D721Med (cell line): Measurements from ENCODE around the gene PIH1D1.
A peak's percentile ranks its signal among the peaks of the same experiment; 100 is the strongest.

Experiments
- DNase-seq: peaks from one replicate; pipeline ENCODE4 v3.0.0; 2011; ENCODE audit warnings: low spot score; ENCODE audit not compliant: insufficient read length
- FAIRE-seq: peaks from 2 replicates; lab custom pipeline; 2011; peaks lifted over from hg19 to GRCh38; lab: Jason Lieb, UNC
- TF ChIP-seq, protein P1 (sequence below): IDR thresholded peaks from 2 replicates; pipeline ENCODE4 v1.5.1; 2012; ENCODE audit warnings: mild to moderate bottlenecking, control low read depth; ENCODE audit not compliant: insufficient read depth; ENCODE audit errors: missing control alignments

Gene PIH1D1

DNA sequence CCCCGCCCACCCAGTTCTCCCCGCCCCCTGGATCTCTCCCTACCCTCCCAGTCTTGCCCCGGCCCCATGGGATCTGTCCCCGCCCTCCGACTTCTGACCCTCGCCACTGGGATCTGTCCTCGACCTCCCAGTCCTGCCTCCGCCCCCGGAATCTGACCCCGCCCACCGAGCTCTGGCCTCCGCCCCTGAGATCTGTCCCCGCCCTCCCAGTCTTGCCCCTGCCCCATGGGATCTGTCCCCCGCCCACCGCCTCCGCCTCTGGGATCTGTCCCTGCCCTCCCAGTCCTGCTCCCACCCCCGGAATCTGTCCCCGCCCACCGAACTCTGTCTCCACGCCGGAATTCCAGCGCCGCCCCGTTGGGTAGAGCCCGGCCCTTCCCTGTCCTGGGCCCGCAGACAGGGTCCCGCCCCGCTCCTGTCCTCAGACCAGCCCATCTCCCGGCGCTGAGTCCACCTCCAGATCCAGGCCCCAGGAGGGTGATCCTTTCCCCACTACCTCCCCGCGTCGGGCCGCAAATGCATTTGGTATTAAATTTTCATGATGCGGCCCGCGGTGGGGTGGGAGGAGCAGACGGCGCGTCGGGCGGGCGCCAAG, 8.7 kb downstream of the PIH1D1 start:
- FAIRE-seq (no peak), DNase-seq (no peak)
- TF ChIP-seq, protein P1, sequence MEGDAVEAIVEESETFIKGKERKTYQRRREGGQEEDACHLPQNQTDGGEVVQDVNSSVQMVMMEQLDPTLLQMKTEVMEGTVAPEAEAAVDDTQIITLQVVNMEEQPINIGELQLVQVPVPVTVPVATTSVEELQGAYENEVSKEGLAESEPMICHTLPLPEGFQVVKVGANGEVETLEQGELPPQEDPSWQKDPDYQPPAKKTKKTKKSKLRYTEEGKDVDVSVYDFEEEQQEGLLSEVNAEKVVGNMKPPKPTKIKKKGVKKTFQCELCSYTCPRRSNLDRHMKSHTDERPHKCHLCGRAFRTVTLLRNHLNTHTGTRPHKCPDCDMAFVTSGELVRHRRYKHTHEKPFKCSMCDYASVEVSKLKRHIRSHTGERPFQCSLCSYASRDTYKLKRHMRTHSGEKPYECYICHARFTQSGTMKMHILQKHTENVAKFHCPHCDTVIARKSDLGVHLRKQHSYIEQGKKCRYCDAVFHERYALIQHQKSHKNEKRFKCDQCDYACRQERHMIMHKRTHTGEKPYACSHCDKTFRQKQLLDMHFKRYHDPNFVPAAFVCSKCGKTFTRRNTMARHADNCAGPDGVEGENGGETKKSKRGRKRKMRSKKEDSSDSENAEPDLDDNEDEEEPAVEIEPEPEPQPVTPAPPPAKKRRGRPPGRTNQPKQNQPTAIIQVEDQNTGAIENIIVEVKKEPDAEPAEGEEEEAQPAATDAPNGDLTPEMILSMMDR: no peak

DNA sequence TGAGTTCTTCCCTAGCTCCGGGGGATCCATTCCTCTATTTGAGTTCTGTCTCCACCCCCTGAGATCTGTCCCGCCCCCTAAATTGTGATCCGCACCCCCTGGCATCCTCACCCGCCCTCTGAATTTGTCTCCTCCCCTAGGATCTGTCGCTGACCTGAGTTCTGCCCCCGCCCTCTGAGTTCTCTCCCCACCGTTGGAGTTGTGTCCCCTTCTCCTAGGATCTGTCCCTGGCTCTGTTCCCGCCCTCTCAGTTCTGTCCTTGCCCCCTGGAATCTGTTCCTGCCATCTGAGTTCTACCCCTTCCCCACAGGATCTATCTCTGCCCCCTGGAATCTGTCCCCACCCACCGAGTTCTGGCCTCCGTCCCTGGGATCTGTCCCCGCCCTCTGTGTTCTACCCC, 9.3 kb downstream of the PIH1D1 start:
- TF ChIP-seq, protein P1: no peak
- FAIRE-seq: no peak
- DNase-seq: no peak

DNA sequence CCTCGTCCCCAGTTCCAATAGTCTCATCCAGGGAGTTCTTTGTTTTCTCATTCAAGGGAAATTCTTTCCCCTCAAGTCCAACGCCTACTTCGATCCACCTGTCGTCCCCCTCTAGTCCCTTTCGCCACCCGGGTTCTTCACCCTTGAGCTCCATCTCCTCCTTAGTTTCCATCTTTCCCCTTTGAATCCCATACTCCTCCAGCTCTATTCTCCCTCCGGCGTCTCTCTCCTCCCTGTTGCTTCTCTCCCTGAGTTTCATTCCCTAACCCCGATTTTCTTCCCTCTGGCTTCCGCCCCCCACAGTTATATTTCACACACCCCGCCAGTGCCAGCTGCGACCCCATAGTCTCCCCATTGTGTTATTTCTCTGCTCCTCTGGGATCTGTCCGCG, 9.7 kb downstream of the PIH1D1 start:
- FAIRE-seq (no peak), DNase-seq (no peak)
- TF ChIP-seq, protein P1: no peak

DNA sequence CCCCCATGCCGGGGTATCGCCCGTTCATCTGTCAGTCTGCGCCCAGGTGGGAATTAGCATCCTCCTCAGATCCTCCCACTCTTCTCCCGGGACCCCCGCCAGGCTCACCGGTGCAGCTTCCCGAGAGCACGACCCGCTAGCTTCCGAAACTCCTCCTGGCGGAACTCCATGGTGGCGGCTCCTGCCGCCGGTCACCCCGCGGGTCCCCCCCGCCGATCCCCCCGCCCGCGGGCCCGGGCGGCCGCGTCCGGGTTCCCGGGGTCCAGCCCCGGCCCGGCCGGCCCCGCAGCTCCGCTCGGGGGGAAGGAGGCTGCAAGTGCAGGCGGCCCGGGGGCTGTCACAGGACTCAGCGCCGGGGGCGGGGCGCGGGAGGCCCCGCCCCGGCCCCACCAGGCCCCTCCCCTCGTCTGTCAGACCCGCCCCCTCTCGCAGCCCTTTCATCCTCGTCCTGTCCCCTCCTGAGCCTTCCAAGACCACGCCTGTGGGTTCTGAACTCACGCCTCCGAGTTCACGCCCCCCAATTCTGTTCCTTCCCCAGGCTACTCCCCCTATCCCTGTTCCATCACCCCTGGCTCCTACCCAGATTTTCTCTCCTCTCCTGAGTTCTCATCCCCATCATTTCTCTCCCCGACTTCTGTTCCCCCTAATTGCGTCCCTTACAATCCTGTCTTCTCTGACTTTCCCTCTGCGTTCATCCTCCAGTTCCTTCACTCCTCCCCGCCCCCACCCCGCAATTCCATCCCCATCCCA, 10.2 kb downstream of the PIH1D1 start, which contains the start of gene SLC17A7:
TSS of gene SLC17A7 (minus strand) at position 318 of the 750 bp plus-strand sequence. CDS start at position 170, 148 bp downstream.
- FAIRE-seq (no peak), DNase-seq (peak; percentile 87)
- TF ChIP-seq, protein P1: no peak

DNA sequence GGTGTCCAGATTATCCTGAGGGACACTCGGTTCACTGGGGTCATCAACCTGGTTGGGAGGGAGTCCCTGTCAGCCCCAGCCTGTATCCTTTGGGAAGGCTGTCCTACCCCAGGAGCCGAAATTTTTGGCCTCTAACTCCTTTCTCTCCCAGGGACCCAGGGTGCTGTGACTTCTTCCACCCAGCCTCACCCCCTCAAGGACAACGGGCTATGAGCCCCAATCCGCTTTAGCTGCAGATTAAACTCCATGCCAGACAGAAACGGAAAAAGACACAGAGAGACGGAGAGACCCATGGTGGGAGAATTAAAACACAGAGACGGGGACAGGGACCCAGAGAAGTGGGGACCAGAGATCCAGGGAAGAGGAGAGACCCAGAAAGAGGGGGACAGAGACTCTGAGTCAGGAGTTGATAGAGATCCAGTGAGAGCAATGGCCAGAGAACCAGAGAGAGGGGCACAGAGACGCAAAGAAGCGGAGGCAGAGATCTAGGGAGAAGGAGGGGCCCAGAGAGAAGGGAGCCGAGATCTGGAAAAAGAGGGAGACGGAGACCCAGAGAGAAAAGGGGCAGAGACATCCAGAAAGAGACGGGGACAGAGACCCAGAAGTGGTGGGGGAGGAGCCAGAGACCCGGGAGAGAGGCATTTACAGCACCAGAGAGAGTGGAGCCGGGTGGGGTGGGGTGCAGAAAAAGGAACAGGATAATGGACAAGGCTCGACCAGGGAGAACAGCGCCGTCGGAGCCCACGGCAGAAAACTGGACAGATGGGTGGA, 11.0 kb downstream of the PIH1D1 start:
- no peak for FAIRE-seq

DNA sequence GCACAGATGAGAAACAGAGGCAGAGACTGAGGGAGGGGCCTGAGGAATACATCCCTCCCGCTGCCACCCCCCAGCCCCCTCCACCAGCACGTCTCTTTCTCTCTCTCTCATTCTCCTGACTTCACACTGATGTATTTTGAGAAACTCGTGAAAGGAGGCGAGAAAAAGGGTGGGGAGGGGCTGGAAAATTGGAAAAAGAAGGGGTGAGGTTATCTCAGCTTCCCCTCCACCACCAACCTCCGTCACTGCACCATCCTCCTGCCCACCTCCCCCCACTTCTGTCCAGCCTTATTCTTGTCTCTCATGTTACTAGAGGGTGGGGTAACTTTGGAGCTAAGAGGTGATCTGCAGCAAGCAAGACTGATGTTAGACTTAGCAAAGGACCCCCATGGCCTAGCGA, 11.8 kb downstream of the PIH1D1 start:
- TF ChIP-seq, protein P1: no peak
- FAIRE-seq: no peak
- no peak for DNase-seq

More for the DNA sequence above, 11.0 kb downstream of the PIH1D1 start:
- no peak for DNase-seq
- TF ChIP-seq, protein P1: no peak
